Breast epithelium (tissue), 4 donors: ENCODE measurements around the gene TAMALIN. TPM values are rescaled to one million over a fixed set of nuclear protein-coding genes. Genes with fewer than 3 reads are reported as not detected.
A peak's percentile ranks its signal among the peaks of the same experiment; 100 is the strongest.

ENCODE experiments used
- DNase-seq, 2 donors: peaks; one replicate each; pipeline ENCODE4 v3.0.0-alpha.2; 2019; ENCODE audit warnings: low spot score in 2 of 2
- H3K27ac ChIP-seq, 2 donors: fragments of 200-600 bp; sonication (generic) in 1 of 2; one replicate each; pipeline ENCODE4 v1.5.1; 2016 to 2019; ENCODE audit warnings: mild to moderate bottlenecking in 1 of 2
- H3K27me3 ChIP-seq, 2 donors: fragments of 200-600 bp; sonication (generic) in 1 of 2; one replicate each; pipeline versions ENCODE4 v1.5.1 to v1.6.0; 2017 to 2019; ENCODE audit warnings: control low read depth in 1 of 2, mild to moderate bottlenecking in 1 of 2
- H3K36me3 ChIP-seq: fragments of 200-600 bp; one replicate; pipeline ENCODE4 v1.5.1; 2019
- H3K4me1 ChIP-seq, 2 donors: fragments of 200-600 bp; sonication (generic); one replicate each; pipeline ENCODE4 v1.5.1; 2016 to 2019; ENCODE audit warnings: control low read depth in 1 of 2
- H3K4me3 ChIP-seq, 3 donors: fragments of 200-600 bp; sonication (generic); 1 replicate in 2 of 3; 2 replicates in 1 of 3; pipeline ENCODE4 v1.5.1; 2016 to 2019; ENCODE audit warnings: mild to moderate bottlenecking in 3 of 3, moderate library complexity in 2 of 3
- H3K9me3 ChIP-seq, 2 donors: fragments of 200-600 bp; sonication (generic) in 1 of 2; one replicate each; pipeline ENCODE4 v1.5.1; 2016 to 2019; ENCODE audit warnings: control low read depth in 1 of 2
- CTCF ChIP-seq, 3 donors: fragments of 450-650 bp; IDR thresholded peaks; one replicate each; pipeline ENCODE4 v1.5.1; 2016 to 2017; ENCODE audit warnings: antibody characterized with exemption in 3 of 3, mild to moderate bottlenecking in 3 of 3, moderate library complexity in 3 of 3
- POLR2A ChIP-seq: fragments of 450-650 bp; IDR thresholded peaks from one replicate; pipeline ENCODE4 v1.6.1; 2016; ENCODE audit warnings: antibody characterized with exemption, mild to moderate bottlenecking, moderate library complexity
- POLR2AphosphoS5 ChIP-seq, 3 donors: sonication (generic); formaldehyde crosslinking; IDR thresholded peaks; one replicate each; pipeline ENCODE4 v1.6.1; 2017; ENCODE audit warnings: antibody characterized with exemption in 3 of 3
- intact Hi-C: fragments of 100-400 bp; cut with DNase I; formaldehyde crosslinking; loops from one replicate; pipeline ENCODE4 v1.15.1; 2023; ENCODE audit warnings: low total_unique reads
- total RNA-seq, 3 donors: library from RNA; depleted of rRNA; stranded (reverse); fragments of >200 nt; gene quantifications; one replicate each; pipeline ENCODE4 v1.1.0, GENCODE V29; 2016

TAMALIN gene
- total RNA-seq, 3 donors from 2014 or later, result 8.5 to 27.2 (median 16.0) TPM

DNA sequence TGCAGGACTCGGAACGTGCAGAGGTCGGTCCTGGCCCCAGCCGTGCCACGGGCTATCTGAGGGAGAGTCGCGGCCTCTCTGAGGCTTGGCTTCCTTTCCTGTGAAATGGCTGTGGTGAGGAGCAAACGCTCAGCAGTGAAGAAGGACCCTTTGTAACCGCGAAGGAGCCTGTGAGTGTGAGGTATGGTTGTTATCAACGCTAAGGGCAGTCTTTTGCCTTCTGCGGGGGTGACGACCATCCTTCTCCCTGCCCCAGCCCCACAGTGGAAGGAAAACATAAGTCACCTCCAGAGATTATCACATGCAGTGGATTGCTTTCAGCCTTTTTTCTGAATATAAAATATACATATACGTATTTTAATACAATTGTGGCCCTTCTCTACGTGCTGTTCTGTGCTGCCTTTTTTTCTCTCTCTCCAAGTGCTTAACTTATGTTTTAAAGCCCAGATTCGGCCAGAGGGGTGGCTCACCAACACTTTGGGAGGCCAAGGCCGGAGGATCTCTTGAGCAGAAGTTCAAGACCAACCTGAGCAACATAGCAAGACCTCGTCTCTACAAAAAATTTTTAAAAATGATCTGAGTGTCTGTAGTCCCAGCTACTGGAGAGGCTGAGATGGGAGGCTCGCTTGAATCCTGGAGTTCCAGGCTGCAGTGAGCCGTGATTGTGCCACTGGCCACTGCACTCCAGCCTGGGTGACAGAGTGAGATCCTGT, 17.4 kb downstream of the TAMALIN start:
- no peak for DNase-seq
- peak overlapping the region; percentile 15 to 46 for H3K27ac ChIP-seq
- intact Hi-C loops, result no loop called here
- H3K36me3 ChIP-seq, result no peaks in the 10 kb centered on the region
- H3K4me1 ChIP-seq, result no peaks in the 10 kb centered on the region
- peak overlapping the region; percentile 41 to 67 (median 61) for H3K4me3 ChIP-seq
- no peak for TF ChIP-seq CTCF (IDR thresholded peaks at IDR 0.05)
- TF ChIP-seq POLR2A, result no peak
- no peak for TF ChIP-seq POLR2AphosphoS5 (IDR thresholded peaks at IDR 0.05)
- H3K27me3 ChIP-seq, result no peaks in the 10 kb centered on the region
- H3K9me3 ChIP-seq, result no peaks in the 10 kb centered on the region

DNA sequence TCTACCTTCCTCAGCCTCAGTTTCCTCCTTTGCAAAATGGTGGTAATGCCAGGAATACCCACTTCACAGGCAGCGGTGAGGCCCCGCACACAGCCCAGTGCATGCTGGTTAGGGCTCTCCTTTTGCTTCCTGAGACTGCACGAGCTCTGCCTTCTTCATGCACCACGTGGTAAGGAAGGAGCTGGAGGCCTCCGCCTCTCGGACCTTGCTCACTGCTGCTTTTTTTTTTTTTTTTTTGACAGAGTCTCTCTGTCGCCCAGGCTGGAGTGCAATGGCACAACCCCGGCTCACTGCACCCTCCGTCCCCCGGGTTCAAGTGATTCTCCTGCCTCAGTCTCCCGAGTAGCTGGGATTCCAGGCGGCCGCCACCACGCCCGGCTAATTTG, 18.1 kb downstream of the TAMALIN start:
- intact Hi-C loops, result loop anchor here (5.0 kb wide), 1 partner anchor 57 kb away; no protein-coding TSS in a partner anchor
- DNase-seq, result no peak

DNA sequence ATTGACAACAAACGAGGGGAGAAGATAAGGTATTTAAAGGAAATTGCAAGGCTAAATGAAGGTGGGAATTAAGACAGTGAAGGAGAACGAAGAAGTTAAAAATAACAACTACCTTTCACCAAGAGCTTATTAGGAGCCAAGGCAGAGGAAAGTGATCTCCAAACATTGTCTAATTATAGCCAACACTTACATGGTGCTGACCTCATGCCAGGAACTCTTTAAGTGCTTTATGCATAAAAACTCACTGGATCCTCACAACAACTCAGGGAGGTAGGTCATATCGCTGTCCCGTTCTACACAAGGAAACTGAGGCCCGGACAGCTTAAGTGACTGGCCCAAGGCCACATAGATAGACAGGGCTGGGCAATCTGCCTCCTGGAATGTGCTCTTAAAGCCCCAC, 19.5 kb downstream of the TAMALIN start:
- H3K4me3 ChIP-seq, result no peak overlapping the region

More for the DNA sequence above, 18.1 kb downstream of the TAMALIN start:
- Histone ChIP-seq H3K36me3 (no peaks in the 10 kb centered on the region), H3K27me3 (no peaks in the 10 kb centered on the region), H3K4me3 (peak overlapping the region; percentile 25 to 43 (median 29)), H3K9me3 (no peaks in the 10 kb centered on the region), H3K27ac (peak overlapping the region; percentile 69 to 73), H3K4me1 (no peaks in the 10 kb centered on the region)
- TF ChIP-seq POLR2A (no peak), CTCF (IDR thresholded peaks at IDR 0.05) (no peak), POLR2AphosphoS5 (IDR thresholded peaks at IDR 0.05) (no peak)

GRCh38 chr12:52027085-52027843, 20.5 kb downstream of the TAMALIN start:
- no peak for DNase-seq
- Histone ChIP-seq H3K9me3 (no peaks in the 10 kb centered on the region), H3K36me3 (no peaks in the 10 kb centered on the region), H3K4me3 (no peak overlapping the region), H3K27ac (no peak overlapping the region), H3K4me1 (peaks cover 4% of the 10 kb centered on the region in 2 donors), H3K27me3 (no peaks in the 10 kb centered on the region)
- intact Hi-C loops, result loop anchor here (2.0 to 5.0 kb wide), 2 partner anchors 42 to 55 kb away; no protein-coding TSS in a partner anchor
- TF ChIP-seq POLR2AphosphoS5 (IDR thresholded peaks at IDR 0.05) (no peak), CTCF (IDR thresholded peaks at IDR 0.05) (no peak), POLR2A (no peak)

More for the DNA sequence above, 19.5 kb downstream of the TAMALIN start:
- no peaks in the 10 kb centered on the region for H3K27me3 ChIP-seq
- no peak for DNase-seq
- no peaks in the 10 kb centered on the region for H3K36me3 ChIP-seq
- TF ChIP-seq POLR2A (no peak), POLR2AphosphoS5 (IDR thresholded peaks at IDR 0.05) (no peak), CTCF (IDR thresholded peaks at IDR 0.05) (no peak)
- no peak overlapping the region for H3K27ac ChIP-seq
- no peaks in the 10 kb centered on the region for H3K9me3 ChIP-seq
- H3K4me1 ChIP-seq, result no peaks in the 10 kb centered on the region
- intact Hi-C loops, result loop anchor here (2.0 to 5.0 kb wide), 2 partner anchors 41 to 56 kb away; no protein-coding TSS in a partner anchor

- DNase-seq, result no peak
- Histone ChIP-seq H3K27me3 (no peaks in the 10 kb centered on the region), H3K9me3 (no peaks in the 10 kb centered on the region), H3K27ac (no peak overlapping the region), H3K36me3 (no peaks in the 10 kb centered on the region), H3K4me3 (no peak overlapping the region), H3K4me1 (peaks cover 6 to 8% of the 10 kb centered on the region in 2 donors)
- intact Hi-C loops, result loop anchor here (5.0 kb wide), 1 partner anchor 53 kb away; no protein-coding TSS in a partner anchor
- no peak for TF ChIP-seq POLR2AphosphoS5 (IDR thresholded peaks at IDR 0.05)
- no peak for TF ChIP-seq POLR2A
- TF ChIP-seq CTCF (IDR thresholded peaks at IDR 0.05), result no peak
Measured at GRCh38 chr12:52029685-52030084, 22.9 kb downstream of the TAMALIN start.
